ENCODE data around the gene SLC4A2.

Gene SLC4A2

DNA sequence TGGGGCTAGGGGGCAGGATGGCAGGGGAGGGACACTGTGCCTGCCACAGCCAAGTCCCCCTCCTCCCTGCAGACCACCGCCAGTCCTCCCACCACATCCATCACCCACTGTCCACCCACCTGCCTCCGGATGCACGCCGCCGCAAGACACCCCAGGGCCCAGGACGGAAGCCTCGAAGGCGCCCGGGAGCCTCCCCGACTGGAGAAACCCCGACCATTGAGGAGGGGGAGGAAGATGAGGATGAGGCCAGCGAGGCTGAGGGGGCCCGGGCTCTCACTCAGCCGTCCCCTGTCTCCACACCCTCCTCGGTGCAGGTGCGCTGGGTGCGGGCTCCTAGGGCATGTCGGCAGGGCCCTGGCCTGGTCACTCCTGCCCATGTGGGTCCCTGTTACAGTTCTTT is 5.1 kb downstream of the SLC4A2 start:
- DNase-seq = no peak

DNA sequence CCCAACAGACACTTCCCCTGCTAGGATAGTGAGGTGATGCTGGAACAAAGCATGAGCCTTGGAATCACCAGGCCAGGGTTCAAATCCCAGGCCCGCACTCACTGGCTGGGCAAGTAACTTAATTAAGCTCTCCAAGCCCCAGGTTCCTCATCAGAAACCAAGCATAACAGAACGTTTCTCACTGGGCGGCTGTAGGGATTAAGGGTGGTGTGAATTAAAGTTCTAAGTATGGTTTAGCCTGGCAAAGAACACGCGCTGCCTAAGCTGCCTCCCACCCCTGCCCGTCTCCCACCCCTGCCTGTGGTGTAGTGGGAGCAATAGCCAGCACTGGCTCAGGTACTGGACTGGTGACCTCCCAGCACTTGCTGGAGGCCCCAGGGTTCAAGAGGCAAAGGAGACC is 5.6 kb downstream of the SLC4A2 start:
- DNase-seq = no peak

DNA sequence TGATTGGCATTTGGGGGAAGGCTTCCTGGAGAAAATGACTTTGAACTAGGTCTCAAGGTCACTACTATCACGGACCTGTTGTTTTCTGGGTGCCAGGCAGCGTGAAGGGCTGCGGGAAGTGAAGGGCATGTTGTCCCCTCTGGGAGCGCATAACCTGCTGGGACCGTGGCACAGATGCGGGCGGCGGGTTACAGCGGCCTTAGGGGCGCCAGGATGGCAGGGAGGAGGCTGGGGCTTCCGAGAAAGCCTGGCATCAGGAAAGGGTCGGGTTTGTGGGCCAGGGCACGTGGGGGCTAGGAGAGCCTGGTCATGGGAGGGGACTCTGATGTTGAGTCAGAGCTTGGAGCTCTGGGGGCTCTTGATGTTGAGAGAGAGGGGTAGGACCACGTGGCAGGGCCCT is 6.1 kb downstream of the SLC4A2 start:
- DNase-seq = no peak

DNA sequence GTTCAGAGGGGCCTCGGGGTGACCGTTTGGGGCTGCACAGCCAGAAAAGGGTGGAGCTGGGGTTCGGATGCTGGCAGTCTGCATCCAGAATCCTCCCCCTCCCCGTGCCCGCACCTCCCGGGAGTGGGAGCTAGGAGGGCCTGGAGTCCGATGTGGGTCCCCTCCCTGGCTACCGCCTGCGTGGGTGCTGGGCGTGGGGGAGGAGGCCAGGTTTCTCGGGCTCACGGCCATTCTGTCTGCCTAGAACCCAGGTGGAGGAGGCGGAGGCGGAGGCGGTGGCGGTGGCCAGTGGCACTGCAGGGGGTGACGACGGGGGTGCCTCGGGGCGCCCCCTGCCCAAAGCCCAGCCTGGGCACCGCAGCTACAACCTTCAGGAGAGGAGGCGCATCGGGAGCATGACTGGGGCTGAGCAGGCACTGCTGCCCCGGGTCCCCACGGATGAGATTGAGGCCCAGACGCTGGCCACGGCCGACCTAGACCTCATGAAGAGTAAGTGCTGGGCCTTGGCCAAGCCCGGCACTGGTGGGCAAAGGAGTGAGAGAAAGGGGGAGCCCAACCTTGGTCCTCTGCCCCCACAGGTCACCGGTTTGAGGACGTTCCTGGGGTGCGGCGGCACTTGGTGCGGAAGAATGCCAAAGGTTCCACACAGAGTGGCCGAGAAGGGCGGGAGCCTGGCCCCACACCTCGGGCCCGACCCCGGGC is 7.0 kb downstream of the SLC4A2 start:
- DNase-seq = no peak

- DNase-seq = no peak
Measured at GRCh38 chr7:151068069-151068773, 8.8 kb downstream of the SLC4A2 start.

DNA sequence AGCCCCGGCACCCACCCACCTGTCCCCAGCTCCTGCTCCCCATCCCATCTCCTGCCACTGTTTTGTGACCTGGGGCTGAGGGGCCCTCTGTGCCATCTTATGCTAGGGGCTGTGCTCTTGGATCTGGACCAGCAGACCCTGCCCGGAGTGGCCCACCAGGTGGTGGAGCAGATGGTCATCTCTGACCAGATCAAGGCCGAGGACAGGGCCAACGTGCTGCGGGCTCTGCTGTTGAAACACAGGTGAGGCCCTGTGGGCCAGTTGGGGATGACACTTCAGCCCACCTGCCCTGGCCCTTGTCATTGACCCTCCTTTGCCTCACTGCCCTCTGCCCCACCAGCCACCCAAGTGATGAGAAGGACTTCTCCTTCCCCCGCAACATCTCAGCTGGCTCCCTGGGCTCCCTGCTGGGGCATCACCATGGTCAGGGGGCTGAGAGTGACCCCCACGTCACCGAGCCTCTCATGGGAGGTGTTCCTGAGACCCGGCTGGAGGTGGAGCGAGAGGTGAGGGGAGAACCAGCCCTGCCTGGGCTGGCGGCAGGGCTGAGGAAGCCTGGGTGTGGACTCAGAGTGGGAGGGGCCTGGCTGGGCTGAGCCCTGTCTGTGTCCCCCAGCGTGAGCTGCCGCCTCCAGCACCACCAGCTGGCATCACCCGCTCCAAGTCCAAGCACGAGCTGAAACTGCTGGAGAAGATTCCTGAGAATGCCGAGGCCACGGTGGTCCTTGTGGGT is 10.6 kb downstream of the SLC4A2 start:
- no peak for DNase-seq

- DNase-seq = no peak
Measured at GRCh38 chr7:151070574-151070960, 11.2 kb downstream of the SLC4A2 start.

DNA sequence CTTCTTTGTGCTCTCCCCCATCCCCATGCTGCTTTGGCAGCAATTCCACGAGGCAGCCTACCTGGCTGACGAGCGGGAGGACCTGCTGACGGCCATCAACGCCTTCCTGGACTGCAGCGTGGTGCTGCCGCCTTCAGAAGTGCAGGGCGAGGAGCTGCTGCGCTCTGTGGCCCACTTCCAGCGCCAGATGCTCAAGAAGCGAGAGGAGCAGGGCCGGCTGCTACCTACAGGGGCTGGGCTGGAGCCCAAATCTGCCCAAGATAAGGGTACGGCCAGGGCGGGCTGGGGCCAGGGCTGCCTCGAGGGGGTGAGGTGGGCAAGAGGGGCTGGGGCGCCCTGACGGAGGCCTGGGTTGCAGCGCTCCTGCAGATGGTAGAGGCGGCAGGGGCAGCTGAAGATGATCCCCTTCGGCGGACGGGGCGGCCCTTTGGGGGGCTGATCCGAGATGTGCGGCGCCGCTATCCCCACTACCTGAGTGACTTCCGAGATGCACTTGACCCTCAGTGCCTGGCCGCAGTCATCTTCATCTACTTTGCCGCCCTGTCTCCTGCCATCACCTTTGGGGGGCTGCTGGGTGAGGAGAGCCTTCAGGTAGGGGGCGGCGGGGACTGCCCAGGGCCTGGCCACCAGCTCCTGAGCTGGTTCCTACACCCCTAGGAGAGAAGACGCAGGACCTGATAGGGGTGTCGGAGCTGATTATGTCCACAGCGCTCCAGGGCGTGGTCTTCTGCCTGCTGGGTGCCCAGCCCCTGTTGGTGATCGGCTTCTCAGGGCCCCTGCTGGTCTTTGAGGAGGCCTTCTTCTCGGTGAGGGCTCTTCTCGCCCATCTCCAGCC is 11.9 kb downstream of the SLC4A2 start:
- DNase-seq = no peak

GRCh38 chr7:151073990-151074389 is 14.6 kb downstream of the SLC4A2 start:
- no peak for DNase-seq

DNA sequence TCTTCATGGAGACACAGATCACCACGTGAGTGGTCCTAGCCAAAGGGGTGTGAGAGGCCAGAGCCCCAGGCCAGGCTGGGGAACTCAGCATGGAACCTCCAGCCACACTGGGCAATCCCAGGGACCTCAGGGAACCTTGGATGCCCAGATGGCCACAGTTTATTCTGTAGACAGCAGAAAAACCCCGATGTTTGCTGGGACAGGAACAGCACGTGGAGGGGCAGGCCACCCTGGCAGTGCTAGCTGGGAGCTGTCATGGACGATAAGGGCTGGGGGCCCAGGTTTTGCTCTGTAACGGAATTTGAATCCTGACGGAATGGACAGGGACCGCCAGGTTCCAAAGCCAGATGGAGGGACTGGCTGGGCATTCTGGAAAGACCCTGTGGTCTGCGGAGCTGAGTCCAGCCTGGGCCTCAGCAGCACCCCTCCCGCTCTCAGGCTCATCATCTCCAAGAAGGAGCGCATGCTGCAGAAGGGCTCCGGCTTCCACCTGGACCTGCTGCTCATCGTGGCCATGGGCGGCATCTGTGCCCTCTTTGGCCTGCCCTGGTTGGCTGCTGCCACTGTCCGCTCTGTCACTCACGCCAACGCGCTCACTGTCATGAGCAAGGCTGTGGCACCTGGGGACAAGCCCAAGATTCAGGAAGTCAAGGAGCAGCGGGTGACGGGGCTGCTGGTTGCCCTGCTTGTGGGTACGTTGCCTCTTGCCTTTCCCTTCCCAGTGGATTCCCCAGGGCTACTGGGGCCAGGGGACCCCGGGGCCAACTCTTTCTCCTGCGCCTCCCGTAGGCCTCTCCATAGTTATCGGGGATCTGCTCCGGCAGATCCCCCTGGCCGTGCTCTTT is 15.7 kb downstream of the SLC4A2 start:
- no peak for DNase-seq

GRCh38 chr7:151075662-151075971 is 16.2 kb downstream of the SLC4A2 start:
- DNase-seq = no peak

GRCh38 chr7:151075978-151076426 is 16.6 kb downstream of the SLC4A2 start:
- no peak for DNase-seq

- DNase-seq = no peak
Measured at GRCh38 chr7:151076863-151077704, 17.7 kb downstream of the SLC4A2 start.

DNA sequence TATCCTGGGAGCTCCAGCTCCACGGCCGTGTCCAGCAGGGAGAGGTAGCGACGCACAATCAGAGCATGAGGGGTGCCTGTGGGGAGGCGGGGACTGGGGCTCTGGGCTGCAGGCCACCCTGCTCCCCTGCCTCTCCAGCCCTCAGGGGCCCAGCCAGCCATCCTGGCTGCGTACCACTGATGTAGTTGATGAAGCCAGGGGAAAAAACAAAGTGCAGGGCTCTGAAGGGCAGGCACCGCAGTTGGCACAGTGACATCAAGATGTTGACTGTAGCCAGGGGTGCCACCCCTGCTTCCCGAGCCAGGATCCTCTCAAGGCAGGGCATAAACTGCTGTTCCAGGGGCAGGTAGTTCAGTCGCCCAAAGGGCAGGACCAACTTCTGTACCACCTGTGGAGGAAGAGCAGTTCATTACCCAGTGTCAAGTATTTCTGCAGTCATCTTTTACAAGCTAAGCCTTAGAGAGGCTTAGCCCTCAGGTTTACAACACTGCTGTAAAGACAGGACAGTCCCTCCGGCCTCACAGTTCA is 18.4 kb downstream of the SLC4A2 start:
- no peak for DNase-seq

DNA sequence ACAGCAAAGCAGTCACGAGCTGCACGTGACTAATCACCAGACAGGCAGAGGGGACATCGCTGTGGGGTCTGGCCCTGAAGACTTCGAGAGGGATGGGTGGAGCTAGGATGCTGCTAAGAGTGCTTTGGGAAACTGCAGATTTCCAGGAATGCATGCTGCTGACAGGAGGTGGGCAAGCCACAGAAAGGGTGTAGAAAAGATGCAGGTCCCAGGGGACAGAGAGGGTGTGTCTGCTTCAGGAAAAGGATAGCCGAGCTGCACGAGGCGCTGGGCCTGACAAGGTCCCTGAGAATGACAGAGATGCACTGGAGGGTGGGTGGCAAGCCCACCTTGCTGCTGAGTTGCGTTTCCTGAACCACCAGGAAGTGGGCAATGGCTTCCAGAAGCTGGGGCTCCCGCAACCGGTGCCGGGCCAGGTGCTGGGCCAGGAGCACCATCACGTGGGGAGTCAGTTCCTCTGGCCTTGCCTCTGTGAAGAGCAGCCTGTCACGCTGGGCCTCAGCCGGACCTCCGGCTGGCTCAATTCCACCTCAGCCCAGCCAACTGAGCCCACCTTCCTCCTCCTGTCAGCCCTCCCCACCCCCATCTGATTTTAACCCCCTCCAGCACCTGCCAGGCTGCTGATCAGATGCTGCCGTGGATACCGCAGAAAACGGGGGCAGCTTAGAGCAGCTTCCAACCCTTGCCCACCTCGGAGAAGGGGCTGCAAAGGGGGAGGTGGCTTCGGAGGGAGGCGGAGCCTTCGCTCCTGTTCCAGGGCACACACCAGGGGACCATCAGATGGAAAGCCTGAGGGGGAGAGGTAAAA is 19.0 kb downstream of the SLC4A2 start:
- no peak for DNase-seq

- DNase-seq = no peak
Measured at GRCh38 chr7:151079199-151079910, 20.0 kb downstream of the SLC4A2 start.

- no peak for DNase-seq
Measured at GRCh38 chr7:151080067-151080521, 20.7 kb downstream of the SLC4A2 start.

DNA sequence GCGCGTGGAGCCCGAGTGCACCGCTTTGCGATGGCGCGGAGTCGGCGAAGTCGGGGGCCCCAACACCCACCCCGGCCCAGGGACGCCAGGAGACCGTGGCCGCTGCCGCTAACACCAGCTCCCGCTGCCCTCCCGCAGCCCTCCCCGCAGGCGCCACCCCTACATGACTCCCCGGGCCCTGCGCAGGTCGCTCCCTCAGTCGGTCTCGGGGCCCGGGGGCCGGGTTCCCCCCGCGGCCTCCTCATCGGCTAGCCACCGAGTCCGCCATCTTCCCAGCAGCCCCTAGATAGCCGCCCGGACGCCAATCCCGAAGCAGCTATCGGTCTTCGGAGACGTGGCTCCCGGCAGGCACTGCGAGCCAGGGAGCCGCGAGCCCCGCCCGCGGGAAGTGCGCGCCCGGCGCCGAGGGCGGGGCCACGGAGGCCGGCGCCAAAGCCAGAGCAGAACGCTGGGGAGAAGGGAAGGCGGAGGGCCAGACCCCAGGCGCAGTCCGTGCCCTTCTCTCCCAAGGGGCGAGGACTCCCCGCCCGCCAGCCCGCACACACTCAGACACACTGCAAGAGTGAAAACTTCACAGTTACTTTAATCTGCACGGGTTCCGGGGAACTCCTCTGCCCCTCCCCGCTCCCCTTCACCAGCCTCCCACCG is 21.3 kb downstream of the SLC4A2 start, which contains the start of gene FASTK:
Gene FASTK (minus strand): TSS at position 288 of the 648 bp plus-strand sequence. CDS start 43 bp downstream, at position 245.
- DNase-seq = peak; percentile 69

Data from SHP77 treated with DMSO at 0.1 percent for 48 hours (cell line).